Erythroblast (primary cell): ENCODE measurements around the gene OR4K2.

Experiments used
- GATA1 ChIP-seq: IDR thresholded peaks from 2 replicates; pipeline ENCODE4 v1.6.1; 2011; ENCODE audit warnings: low read depth, mild to moderate bottlenecking, control low read depth, low read length, moderate library complexity
- POLR2A ChIP-seq: IDR thresholded peaks from 2 replicates; pipeline ENCODE4 v1.6.1; 2011; ENCODE audit warnings: mild to moderate bottlenecking, low read length

DNA sequence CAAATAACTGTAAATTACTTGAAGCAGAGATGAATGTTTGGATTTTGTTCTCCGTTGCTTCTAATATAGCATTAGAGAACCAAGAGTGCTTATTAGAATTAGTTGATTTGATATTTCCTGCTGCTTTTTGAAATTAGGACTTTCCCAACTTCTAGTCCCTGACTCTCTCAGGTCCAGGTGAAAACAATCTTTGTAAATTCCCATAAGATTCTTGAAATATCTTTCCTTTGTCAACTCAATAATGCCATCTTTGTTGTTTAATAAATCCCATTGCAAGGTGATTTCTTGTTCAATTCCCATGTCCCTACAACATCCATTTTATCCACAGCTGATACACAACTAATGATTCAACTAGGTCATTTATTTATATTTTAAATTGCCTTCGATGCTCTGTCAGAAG is at the start of gene OR4K2:
- TF ChIP-seq POLR2A (no peak), GATA1 (no peak)
